HL-60 (cell line): ENCODE data around the gene ARID1A.

Experiments used
- TF ChIP-seq, protein P1 (sequence below): IDR thresholded peaks from one replicate; pipeline ENCODE4 v1.5.1; 2011; ENCODE audit warnings: low read length, control low read depth, inconsistent platforms; ENCODE audit not compliant: insufficient read depth
- TF ChIP-seq, protein P2 (sequence below): IDR thresholded peaks from 2 replicates; pipeline ENCODE4 v1.6.1; 2012; ENCODE audit warnings: low read depth; ENCODE audit not compliant: insufficient replicate concordance

DNA sequence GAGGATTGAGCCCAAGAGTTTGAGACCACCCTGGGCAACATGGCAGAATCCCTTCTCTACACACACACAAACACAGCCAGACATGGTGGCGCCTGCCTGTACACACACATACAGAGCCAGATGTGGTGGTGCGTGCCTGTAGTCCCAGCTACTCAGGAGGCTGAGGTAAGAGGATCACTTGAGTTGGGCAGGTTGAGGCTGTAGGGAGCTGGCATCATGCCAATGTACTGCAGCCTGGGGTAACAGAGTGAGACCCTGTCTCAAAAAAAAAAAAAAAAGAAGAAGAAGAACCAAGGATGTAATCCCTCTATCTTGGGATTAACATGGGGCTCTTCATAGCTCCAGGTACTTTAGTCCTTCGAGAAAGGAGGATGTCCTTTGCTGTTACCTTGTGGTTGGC is 62.5 kb downstream of the ARID1A start:
- TF ChIP-seq, protein P1, sequence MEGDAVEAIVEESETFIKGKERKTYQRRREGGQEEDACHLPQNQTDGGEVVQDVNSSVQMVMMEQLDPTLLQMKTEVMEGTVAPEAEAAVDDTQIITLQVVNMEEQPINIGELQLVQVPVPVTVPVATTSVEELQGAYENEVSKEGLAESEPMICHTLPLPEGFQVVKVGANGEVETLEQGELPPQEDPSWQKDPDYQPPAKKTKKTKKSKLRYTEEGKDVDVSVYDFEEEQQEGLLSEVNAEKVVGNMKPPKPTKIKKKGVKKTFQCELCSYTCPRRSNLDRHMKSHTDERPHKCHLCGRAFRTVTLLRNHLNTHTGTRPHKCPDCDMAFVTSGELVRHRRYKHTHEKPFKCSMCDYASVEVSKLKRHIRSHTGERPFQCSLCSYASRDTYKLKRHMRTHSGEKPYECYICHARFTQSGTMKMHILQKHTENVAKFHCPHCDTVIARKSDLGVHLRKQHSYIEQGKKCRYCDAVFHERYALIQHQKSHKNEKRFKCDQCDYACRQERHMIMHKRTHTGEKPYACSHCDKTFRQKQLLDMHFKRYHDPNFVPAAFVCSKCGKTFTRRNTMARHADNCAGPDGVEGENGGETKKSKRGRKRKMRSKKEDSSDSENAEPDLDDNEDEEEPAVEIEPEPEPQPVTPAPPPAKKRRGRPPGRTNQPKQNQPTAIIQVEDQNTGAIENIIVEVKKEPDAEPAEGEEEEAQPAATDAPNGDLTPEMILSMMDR, result no peak
- TF ChIP-seq, protein P2, sequence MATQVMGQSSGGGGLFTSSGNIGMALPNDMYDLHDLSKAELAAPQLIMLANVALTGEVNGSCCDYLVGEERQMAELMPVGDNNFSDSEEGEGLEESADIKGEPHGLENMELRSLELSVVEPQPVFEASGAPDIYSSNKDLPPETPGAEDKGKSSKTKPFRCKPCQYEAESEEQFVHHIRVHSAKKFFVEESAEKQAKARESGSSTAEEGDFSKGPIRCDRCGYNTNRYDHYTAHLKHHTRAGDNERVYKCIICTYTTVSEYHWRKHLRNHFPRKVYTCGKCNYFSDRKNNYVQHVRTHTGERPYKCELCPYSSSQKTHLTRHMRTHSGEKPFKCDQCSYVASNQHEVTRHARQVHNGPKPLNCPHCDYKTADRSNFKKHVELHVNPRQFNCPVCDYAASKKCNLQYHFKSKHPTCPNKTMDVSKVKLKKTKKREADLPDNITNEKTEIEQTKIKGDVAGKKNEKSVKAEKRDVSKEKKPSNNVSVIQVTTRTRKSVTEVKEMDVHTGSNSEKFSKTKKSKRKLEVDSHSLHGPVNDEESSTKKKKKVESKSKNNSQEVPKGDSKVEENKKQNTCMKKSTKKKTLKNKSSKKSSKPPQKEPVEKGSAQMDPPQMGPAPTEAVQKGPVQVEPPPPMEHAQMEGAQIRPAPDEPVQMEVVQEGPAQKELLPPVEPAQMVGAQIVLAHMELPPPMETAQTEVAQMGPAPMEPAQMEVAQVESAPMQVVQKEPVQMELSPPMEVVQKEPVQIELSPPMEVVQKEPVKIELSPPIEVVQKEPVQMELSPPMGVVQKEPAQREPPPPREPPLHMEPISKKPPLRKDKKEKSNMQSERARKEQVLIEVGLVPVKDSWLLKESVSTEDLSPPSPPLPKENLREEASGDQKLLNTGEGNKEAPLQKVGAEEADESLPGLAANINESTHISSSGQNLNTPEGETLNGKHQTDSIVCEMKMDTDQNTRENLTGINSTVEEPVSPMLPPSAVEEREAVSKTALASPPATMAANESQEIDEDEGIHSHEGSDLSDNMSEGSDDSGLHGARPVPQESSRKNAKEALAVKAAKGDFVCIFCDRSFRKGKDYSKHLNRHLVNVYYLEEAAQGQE, result no peak
